NB4 (cell line): ENCODE results near the gene SEC11A.

Source experiments
- CTCF ChIP-seq: IDR thresholded peaks from one replicate; pipeline ENCODE4 v1.5.1; 2012; ENCODE audit warnings: low read depth, low read length
- MAX ChIP-seq: IDR thresholded peaks from 2 replicates; pipeline ENCODE4 v1.6.1; 2011; ENCODE audit warnings: low read depth, low read length
- POLR2A ChIP-seq: IDR thresholded peaks from 2 replicates; pipeline ENCODE4 v1.6.1; 2011; ENCODE audit warnings: mild to moderate bottlenecking; ENCODE audit not compliant: insufficient read length; ENCODE audit errors: extremely low read depth

DNA sequence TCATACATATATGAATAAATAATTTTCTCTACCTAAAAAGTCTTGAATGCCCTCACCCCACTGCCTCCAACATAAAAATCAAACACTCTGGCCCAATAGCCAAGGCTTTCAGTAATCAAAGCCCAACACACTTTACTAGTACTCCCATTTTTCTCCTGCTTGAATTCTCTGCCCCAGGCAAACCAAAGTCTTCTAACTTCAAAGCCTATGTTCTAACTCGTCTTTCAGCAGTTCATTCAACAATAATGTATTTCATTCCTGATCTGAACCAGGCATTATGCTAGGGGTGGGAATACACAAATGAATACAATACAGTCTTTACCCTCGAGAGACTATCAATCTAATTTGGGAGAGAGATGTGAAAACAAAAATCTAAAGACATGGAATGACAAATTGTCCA, 21.1 kb upstream of the SEC11A start:
- TF ChIP-seq CTCF (no peak), MAX (no peak), POLR2A (no peak)
